GM23248 (cell line): ENCODE results near the gene IFFO2.

ENCODE experiments used
- EZH2 ChIP-seq: fragments of 200-600 bp; sonication (generic); IDR thresholded peaks from 2 replicates; pipeline ENCODE4 v1.6.1; 2018; ENCODE audit warnings: antibody characterized with exemption, mild to moderate bottlenecking; ENCODE audit not compliant: insufficient read depth, poor library complexity, severe bottlenecking
- EZH2phosphoT487 ChIP-seq: fragments of 200-600 bp; sonication (generic); IDR thresholded peaks from 2 replicates; pipeline ENCODE4 v1.6.1; 2018; ENCODE audit warnings: antibody characterized with exemption, moderate library complexity, mild to moderate bottlenecking, low read depth; ENCODE audit not compliant: insufficient read depth

DNA sequence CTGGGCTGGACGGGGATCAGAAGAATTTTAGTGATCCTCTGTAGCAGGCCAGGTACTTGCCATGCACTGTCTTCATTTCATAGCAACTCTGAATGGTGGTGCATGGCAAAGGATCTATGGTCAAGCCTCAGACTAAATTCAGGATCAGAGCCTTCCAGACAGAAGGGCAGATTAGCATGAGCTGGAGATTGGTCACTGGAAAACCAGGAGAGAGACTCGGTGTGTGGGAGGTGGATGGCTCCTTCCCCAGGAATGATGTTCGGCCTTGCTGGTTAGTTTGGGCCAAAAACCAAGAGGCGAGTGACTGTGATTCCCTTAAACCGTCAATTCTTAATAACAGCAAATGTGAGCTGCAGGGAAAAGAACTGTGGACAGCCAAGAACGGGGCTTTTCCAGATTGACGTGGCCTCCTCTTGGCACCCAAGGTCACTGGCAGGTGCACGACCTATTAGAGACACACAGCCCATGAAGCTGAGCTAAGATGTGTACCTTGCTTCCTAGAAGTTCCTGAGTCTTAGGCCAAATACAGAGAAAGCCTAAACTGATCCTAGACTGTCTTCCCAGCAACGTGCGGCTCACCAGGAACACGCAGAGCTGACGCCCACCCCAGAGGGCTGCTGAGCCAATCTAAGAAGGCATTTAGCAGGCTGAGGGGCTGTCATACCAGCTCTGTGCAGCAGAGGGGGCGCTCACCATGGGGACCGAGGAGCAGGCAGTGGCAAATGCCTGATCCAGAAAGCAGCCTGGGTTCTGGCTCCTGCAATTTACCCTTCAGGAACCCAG lies 72.6 kb downstream of the IFFO2 start:
- no peak for TF ChIP-seq EZH2
- TF ChIP-seq EZH2phosphoT487 = no peak
